A673 (cell line): ENCODE results near the gene TBKBP1.

Experiments used
- CTCF ChIP-seq: fragments of 300-800, 200-600 bp; sonication (generic); conservative IDR thresholded peaks from 2 replicates; pipeline ENCODE4 v1.5.1; 2017; ENCODE audit warnings: low read depth, mild to moderate bottlenecking, antibody characterized with exemption, low read length, moderate library complexity, mixed read lengths
- EZH2 ChIP-seq: fragments of 200-600 bp; sonication (generic); IDR thresholded peaks from 2 replicates; pipeline ENCODE4 v1.6.1; 2017; ENCODE audit warnings: borderline replicate concordance, low read depth, mild to moderate bottlenecking, mixed read lengths, antibody characterized with exemption, low read length; ENCODE audit not compliant: poor library complexity, severe bottlenecking

DNA sequence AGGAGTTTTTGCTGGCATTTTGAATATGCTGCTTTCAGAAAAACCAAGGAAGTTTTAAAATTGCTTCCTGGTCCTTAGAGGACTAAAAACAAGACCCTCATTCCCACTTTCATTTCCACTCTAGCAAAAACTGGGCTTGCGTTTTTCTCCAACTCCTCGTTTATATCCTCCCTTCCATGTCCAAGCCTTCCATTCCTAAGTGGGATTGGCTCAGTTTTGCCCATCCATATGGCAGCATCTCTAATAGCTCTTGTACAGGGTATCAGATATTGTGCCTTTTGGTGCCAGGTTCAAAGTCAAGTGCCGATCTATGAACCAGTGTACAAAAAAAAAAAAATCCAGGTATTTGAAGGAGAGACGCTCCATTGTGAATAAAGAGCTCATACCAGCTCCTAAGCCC is 9.9 kb upstream of the TBKBP1 start:
- TF ChIP-seq CTCF = no peak
- TF ChIP-seq EZH2 = no peak
